Glomerular endothelial cell (primary cell): ENCODE results near the gene SHISA9. TPM values are rescaled to one million over a fixed set of nuclear protein-coding genes. Genes with fewer than 3 reads are reported as not detected.

ENCODE experiments used
- DNase-seq: peaks from one replicate; pipeline ENCODE4 v3.0.0-alpha.2; 2011; ENCODE audit warnings: low read depth, low spot score; ENCODE audit errors: extremely low read depth
- total RNA-seq: library from RNA; depleted of rRNA; stranded (reverse); fragments of >200 nt; gene quantifications from 2 replicates; pipeline ENCODE4 v1.2.3, GENCODE V29; 2015

SHISA9 gene
- total RNA-seq, 1 donor from 2014 or later = 0.47 TPM

DNA sequence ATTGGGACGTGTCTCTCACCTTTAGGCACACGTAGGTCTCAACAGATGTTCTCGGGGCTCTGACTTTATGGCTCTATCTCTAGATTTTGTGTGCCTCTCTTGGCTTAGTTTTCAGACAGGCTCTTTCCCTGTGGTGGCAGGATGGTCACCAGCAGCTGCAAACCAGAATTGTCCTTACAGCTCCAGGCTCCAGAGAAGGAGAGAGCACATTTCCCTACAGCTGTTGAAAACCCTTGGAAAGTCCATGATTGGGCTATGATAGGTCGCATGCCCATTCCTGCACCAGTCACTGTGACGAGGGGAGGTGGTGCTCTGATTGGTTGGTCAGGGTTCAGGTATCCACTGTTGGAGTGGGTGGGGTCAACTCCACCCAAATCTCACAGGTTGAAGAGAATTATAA, 41.5 kb downstream of the SHISA9 start:
- DNase-seq = no peak

DNA sequence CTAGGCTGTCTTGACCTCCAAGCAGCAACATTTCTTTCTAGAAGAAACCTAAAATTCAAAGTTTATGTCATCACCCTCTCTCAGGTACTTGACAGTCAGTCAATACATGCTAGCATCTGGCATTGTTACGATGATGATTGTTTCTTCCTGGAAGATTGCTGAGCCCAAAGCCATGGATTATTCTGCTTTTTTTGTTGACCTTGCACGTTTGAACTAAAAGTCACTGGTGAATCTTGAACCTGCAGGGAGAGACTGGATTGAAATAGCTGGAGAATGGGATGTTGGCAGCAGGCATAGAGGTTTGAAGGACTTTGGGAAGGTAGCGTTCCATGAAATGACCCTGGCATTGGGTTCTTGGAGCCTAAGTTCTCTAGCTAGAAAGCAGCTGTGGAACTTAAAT, 42.9 kb downstream of the SHISA9 start:
- DNase-seq = no peak

DNA sequence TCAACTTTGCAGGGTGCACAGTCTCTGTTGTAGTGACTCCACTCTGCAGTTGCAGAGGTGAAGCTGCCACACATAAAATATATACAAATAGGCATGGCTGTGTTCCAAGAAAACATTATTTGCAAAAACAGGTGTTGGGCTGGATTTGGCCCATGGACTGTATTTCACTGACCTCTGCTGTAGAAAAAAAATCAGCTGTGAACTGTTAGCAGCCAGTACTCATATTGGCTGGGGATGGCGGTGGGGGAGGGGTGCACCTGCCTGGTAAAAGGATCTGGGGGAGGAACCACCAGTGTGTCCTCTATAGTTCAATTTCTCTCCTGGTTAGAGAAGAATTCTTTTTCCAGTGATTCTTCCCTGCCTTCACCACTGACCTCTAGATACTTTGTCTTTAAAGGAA, 50.0 kb downstream of the SHISA9 start:
- DNase-seq = no peak

- no peak for DNase-seq
These were observed 50.6 kb downstream of the SHISA9 start for GRCh38 chr16:12951976-12952375.

DNA sequence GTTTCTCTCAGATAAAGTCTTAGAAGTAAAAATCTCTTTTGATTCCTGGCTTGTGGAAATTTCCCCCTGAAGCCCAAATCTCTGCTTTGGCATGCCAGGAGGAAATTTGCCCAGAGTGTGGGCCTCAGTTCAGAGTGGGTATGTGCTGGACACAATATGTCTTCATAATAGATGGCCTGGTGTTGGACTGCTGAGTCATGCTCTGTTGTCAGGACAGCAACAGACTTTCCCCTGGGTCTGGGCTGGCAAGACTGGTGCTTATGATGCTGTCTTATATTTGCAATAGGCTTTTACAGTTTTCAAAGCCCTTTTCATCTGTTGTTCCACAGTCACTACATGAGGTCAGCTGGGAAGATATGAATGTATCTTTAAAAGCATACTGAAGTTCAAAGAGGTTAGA, 57.0 kb downstream of the SHISA9 start:
- no peak for DNase-seq

- DNase-seq = no peak
These were observed 57.7 kb downstream of the SHISA9 start for GRCh38 chr16:12959072-12959471.

DNA sequence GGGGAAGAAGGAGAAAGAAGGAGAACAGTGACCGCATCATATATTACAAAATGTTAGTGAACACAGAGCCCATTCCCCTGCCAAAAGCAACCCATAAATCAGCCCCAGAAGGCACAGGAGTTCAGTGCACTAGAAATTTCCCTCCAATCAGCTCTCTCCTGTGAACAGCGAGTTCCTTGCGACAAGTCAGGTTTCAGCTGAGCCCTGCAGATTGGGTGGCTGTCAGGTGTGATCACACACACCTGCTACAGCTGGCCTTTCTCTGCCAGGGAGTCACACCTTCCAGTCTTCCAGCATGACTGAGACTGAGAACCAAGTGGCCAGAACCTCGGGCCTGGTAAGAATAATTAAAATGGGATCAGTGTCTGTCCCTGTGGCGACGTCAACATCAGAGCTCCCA, 60.2 kb downstream of the SHISA9 start:
- no peak for DNase-seq

- DNase-seq = no peak
These were observed 63.1 kb downstream of the SHISA9 start for GRCh38 chr16:12964461-12964860.

DNA sequence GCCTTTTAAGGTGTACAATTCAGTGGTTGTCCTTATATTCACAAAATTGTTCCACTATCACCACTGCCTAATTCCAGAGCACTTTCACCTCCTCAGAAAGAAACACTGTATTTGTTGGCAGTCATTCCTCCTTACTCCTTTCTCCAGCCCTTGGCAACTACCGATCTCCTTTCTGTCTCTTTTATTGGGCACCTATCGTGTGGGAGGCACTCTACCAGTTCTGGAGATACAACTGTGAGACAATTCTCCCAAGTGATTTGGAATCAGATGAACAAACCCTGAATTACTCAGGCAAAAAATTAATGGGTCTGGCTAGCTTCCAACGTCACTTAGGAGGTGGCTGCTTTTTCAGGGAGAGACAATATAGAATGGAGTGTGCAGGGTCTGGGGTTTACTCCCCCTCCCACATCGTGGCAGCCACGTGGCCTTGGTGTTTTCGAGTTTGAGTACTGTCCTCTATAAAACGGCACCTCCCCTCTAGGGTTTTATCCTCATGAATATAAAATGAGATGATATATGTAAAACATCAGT, 63.9 kb downstream of the SHISA9 start:
- no peak for DNase-seq

GRCh38 chr16:12971241-12971640, 69.8 kb downstream of the SHISA9 start:
- DNase-seq = no peak

DNA sequence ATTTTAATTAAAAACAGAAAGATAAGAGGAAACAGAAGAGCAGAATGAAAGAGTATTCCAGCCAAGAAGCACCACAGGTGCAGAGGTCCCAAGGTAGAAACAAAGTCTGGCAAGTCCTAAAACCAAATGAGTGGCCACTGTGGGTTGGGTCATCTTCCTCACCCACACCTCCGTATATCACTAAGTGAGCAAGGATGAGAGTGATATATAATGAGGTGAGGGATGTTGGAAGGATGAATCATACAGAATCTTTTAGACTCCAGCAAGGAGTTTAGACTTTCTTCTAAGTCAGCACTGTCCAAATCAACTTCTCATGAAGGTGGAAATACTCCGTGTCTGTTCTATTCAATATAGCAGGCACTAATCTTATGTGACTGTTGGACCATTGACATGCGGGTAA, 70.8 kb downstream of the SHISA9 start:
- no peak for DNase-seq

GRCh38 chr16:12975766-12976165, 74.4 kb downstream of the SHISA9 start:
- DNase-seq = no peak

- no peak for DNase-seq
These were observed 75.1 kb downstream of the SHISA9 start for GRCh38 chr16:12976496-12976895.

GRCh38 chr16:12976936-12977335, 75.5 kb downstream of the SHISA9 start:
- DNase-seq = no peak

GRCh38 chr16:12985516-12985915, 84.1 kb downstream of the SHISA9 start:
- DNase-seq = no peak

DNA sequence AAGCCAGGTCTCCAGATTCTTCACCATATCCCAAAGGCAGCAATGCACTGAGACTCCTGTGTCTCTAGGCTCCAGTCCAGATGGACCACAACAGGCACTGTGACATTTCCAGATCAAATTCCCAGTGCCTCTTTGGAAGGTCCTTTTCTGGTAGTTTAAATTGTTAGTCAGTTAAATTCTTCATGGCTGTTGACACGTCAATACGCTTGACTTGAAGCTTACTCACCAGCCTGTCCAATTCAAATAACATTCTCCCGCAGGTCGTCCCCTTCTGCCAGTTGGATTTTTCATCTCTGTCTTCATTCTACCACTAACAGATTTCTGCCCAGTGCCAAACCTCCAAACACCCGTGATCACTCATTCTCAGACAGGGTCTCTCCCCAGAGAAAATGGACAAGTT, 86.7 kb downstream of the SHISA9 start:
- no peak for DNase-seq

GRCh38 chr16:12992066-12992465, 90.7 kb downstream of the SHISA9 start:
- no peak for DNase-seq

GRCh38 chr16:12994402-12994801, 93.0 kb downstream of the SHISA9 start:
- DNase-seq = no peak

DNA sequence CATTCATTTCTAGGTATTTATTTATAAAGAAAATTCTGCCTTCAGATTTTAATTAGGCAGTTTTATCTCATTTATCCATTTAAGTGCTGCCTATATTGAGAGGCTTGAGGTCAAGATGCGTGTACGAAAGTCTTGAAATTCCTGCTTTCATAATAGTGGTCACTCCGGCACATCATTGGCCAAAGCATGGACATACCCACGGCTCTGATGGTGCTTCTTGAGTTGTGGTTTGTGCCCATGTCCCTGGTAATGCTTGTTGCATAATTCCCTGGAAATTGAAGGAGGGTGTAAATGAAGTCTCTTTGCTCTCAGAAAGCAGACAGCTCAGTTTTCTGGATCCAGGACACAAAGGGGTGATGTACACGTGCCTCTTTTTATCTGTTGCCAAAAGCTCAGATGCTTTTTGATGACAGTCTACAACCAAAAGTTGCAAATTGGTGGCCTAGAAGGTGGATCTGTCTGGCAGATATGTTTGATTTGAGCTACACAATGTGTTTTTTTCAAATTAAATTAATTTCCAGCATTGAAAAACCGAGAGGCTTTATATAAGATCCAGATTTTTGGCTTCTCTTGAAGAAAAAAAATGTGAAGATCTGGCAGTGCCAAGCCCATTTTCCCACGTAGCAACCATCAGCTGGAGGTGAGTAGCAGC, 94.4 kb downstream of the SHISA9 start:
- DNase-seq = no peak

GRCh38 chr16:12998361-12999085, 97.1 kb downstream of the SHISA9 start:
- DNase-seq = no peak

DNA sequence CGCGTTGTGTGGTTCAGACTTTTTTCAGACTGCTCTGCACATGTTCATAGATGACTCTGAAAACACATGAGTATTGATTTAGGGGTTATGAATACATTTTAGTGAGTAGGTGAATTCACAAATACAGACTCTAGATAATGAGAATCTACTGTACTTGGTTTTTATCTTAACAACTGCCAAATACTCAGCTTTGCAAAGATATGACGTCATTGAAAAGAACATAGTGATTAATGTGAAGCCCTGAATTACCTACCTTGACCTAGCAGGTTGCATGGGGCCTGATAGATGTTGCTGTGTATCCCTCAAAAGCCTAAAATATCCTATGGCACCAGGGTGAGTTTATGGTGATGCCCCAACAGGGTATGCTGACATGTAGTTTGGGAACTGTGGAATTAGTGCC, 98.0 kb downstream of the SHISA9 start:
- no peak for DNase-seq

DNA sequence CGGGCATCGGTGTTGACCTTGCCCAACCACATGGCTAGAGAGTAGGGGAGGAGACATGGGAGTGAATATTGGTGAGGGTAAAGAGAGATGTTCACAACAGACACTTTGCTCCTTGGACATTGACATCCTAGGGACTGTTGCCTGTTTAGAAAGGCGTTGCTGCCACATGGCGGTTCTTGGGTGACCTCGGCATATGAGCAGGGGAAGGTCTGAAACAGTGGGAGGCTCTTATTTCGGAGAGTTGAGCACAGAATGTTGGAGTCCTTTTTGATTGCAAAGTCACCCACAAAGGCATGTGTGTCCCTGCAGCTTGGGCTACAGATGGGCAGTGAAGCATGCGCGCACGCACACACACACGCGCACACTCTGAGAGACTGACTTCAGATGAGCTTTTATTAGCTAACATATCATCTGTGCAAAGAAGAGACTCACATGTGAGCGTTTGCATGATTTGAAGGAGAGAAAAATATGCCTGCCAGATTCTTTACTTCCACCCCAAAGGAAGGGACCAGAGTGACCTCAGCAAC, 104.4 kb downstream of the SHISA9 start:
- DNase-seq = no peak
